Activated naive CD4-positive, alpha-beta T cell treated with anti-CD3 and anti-CD28 coated beads, Interleukin-2, amount 50 U/mL, for 72 hours (primary cell): ENCODE results near the gene SSBP3. TPM values are rescaled to one million over a fixed set of nuclear protein-coding genes. Genes with fewer than 3 reads are reported as not detected.
A peak's percentile ranks its signal among the peaks of the same experiment; 100 is the strongest.
"Not testable (repeated sequence)": the region's sequence is repeated elsewhere in the genome, so short reads cannot be mapped to it uniquely, and the experiment has no call there.

ENCODE experiments used
- ATAC-seq, 2 donors: fragments of 150-1000 bp; cut with Tn5 transposase; 2 replicates each; pipeline ENCODE4 v1.10.0; 2021; ENCODE audit warnings: mild to moderate bottlenecking in 2 of 2, moderate library complexity in 2 of 2
- DNase-seq, 2 donors: peaks; one replicate each; pipeline ENCODE4 v3.0.0; 2021 to 2022; ENCODE audit warnings: low spot score in 2 of 2
- H3K27ac Mint-ChIP-seq, 2 donors: one replicate each; pipeline ENCODE4 v1.8.0; 2022; ENCODE audit warnings: mild to moderate bottlenecking in 2 of 2, mixed read lengths in 2 of 2
- H3K36me3 Mint-ChIP-seq, 2 donors: one replicate each; pipeline ENCODE4 v1.8.0; 2022; ENCODE audit warnings: mixed read lengths in 2 of 2
- H3K9me3 Mint-ChIP-seq, 2 donors: one replicate each; pipeline ENCODE4 v1.8.0; 2022; ENCODE audit warnings: mixed read lengths in 2 of 2
- total RNA-seq, 2 donors: library from RNA; stranded (reverse); gene quantifications; one replicate each; pipeline ENCODE4 v1.2.3, GENCODE V29; 2022

The SSBP3 gene
- 10 to 100 TPM; 66.1 to 80.4 TPM for total RNA-seq

GRCh38 chr1:54406339-54407153 lies at the start of gene SSBP3:
TSS of gene SSBP3 (minus strand) at chr1:54406394.
- peak within 1 kb of the TSS; percentile 68 to 72 for H3K27ac Mint-ChIP-seq
- ATAC-seq (peak; percentile 82 to 89), DNase-seq (peak; percentile 93 to 96)
- H3K9me3 Mint-ChIP-seq, result no peaks in the 10 kb centered on the region
- peaks cover 21 to 32% of the 10 kb centered on the region in 2 donors for H3K36me3 Mint-ChIP-seq

- Mint-ChIP-seq H3K36me3 (no peaks in the 10 kb centered on the region), H3K9me3 (peaks cover 0 to 7% of the 10 kb centered on the region in 2 donors)
- no peak for ATAC-seq
Measured at GRCh38 chr1:54453509-54453908, 47.3 kb upstream of the SSBP3 start.

GRCh38 chr1:54453022-54453421 lies 46.8 kb upstream of the SSBP3 start:
- H3K9me3 Mint-ChIP-seq, result peaks cover 0 to 7% of the 10 kb centered on the region in 2 donors
- H3K27ac Mint-ChIP-seq, result no peak overlapping the region
- peaks cover 0 to 4% of the 10 kb centered on the region in 2 donors for H3K36me3 Mint-ChIP-seq
- no peak for ATAC-seq
- DNase-seq, result no peak

More at GRCh38 chr1:54453509-54453908, 47.3 kb upstream of the SSBP3 start:
- no peak for DNase-seq
- H3K27ac Mint-ChIP-seq, result no peak overlapping the region

GRCh38 chr1:54449431-54449830 lies 43.2 kb upstream of the SSBP3 start:
- not testable (repeated sequence) for H3K27ac Mint-ChIP-seq, DNase-seq, H3K36me3 Mint-ChIP-seq, ATAC-seq
- H3K9me3 Mint-ChIP-seq, result peaks cover 0 to 12% of the 10 kb centered on the region in 2 donors

- not testable (repeated sequence) for DNase-seq, ATAC-seq, H3K36me3 Mint-ChIP-seq, H3K27ac Mint-ChIP-seq
- peaks cover 0 to 12% of the 10 kb centered on the region in 2 donors for H3K9me3 Mint-ChIP-seq
Measured at GRCh38 chr1:54448801-54449200, 42.6 kb upstream of the SSBP3 start.

GRCh38 chr1:54447081-54447480 lies 40.9 kb upstream of the SSBP3 start:
- ATAC-seq, DNase-seq, H3K36me3 Mint-ChIP-seq, H3K27ac Mint-ChIP-seq: not testable (repeated sequence)
- H3K9me3 Mint-ChIP-seq, result peaks cover 0 to 12% of the 10 kb centered on the region in 2 donors

- no peaks in the 10 kb centered on the region for H3K36me3 Mint-ChIP-seq
- ATAC-seq (no peak), DNase-seq (no peak)
- no peak overlapping the region for H3K27ac Mint-ChIP-seq
- H3K9me3 Mint-ChIP-seq, result no peaks in the 10 kb centered on the region
Measured at GRCh38 chr1:54442185-54442584, 36.0 kb upstream of the SSBP3 start.

- H3K9me3 Mint-ChIP-seq, result no peaks in the 10 kb centered on the region
- H3K27ac Mint-ChIP-seq, result no peak overlapping the region
- DNase-seq (no peak), ATAC-seq (no peak)
- no peaks in the 10 kb centered on the region for H3K36me3 Mint-ChIP-seq
Measured at GRCh38 chr1:54439550-54440223, 33.5 kb upstream of the SSBP3 start.

- Mint-ChIP-seq H3K27ac (no peak overlapping the region), H3K36me3 (no peaks in the 10 kb centered on the region), H3K9me3 (no peaks in the 10 kb centered on the region)
- ATAC-seq, result no peak
- no peak for DNase-seq
Measured at GRCh38 chr1:54437783-54438182, 31.6 kb upstream of the SSBP3 start.

- H3K9me3 Mint-ChIP-seq, result no peaks in the 10 kb centered on the region
- H3K27ac Mint-ChIP-seq, result no peak overlapping the region
- no peaks in the 10 kb centered on the region for H3K36me3 Mint-ChIP-seq
- ATAC-seq (no peak), DNase-seq (no peak)
Measured at GRCh38 chr1:54436826-54437225, 30.6 kb upstream of the SSBP3 start.

- Mint-ChIP-seq H3K27ac (no peak overlapping the region), H3K36me3 (no peaks in the 10 kb centered on the region), H3K9me3 (no peaks in the 10 kb centered on the region)
- DNase-seq (no peak), ATAC-seq (no peak)
Measured at GRCh38 chr1:54429838-54430237, 23.6 kb upstream of the SSBP3 start.

- DNase-seq (no peak), ATAC-seq (no peak)
- H3K36me3 Mint-ChIP-seq, result no peaks in the 10 kb centered on the region
- H3K9me3 Mint-ChIP-seq, result no peaks in the 10 kb centered on the region
- H3K27ac Mint-ChIP-seq, result no peak overlapping the region
Measured at GRCh38 chr1:54428837-54429518, 22.8 kb upstream of the SSBP3 start.

- H3K9me3 Mint-ChIP-seq, result no peaks in the 10 kb centered on the region
- ATAC-seq (no peak), DNase-seq (no peak)
- no peak overlapping the region for H3K27ac Mint-ChIP-seq
- no peaks in the 10 kb centered on the region for H3K36me3 Mint-ChIP-seq
Measured at GRCh38 chr1:54425152-54425584, 19.0 kb upstream of the SSBP3 start.

- DNase-seq, result no peak
- no peak for ATAC-seq
- H3K36me3 Mint-ChIP-seq, result no peaks in the 10 kb centered on the region
- H3K27ac Mint-ChIP-seq, result peak overlapping the region; percentile 15 to 55
- no peaks in the 10 kb centered on the region for H3K9me3 Mint-ChIP-seq
Measured at GRCh38 chr1:54424398-54424797, 18.2 kb upstream of the SSBP3 start.

GRCh38 chr1:54421101-54421504 lies 14.9 kb upstream of the SSBP3 start:
- H3K27ac Mint-ChIP-seq, result no peak overlapping the region
- DNase-seq (no peak), ATAC-seq (no peak)
- no peaks in the 10 kb centered on the region for H3K36me3 Mint-ChIP-seq
- H3K9me3 Mint-ChIP-seq, result no peaks in the 10 kb centered on the region

- not testable (repeated sequence) for H3K9me3 Mint-ChIP-seq, H3K36me3 Mint-ChIP-seq, H3K27ac Mint-ChIP-seq, DNase-seq, ATAC-seq
Measured at GRCh38 chr1:54418598-54418997, 12.4 kb upstream of the SSBP3 start.

- no peak overlapping the region for H3K27ac Mint-ChIP-seq
- H3K36me3 Mint-ChIP-seq, result no peaks in the 10 kb centered on the region
- ATAC-seq (no peak), DNase-seq (no peak)
- H3K9me3 Mint-ChIP-seq, result no peaks in the 10 kb centered on the region
Measured at GRCh38 chr1:54417123-54417522, 10.9 kb upstream of the SSBP3 start.
